Middle frontal gyrus (tissue), 1 donor: ENCODE results near the gene S100PBP.

Experiments used
- DNase-seq: peaks from one replicate; pipeline ENCODE4 v3.0.0-alpha.2; 2015; ENCODE audit warnings: low spot score; ENCODE audit errors: extremely low spot score

The S100PBP gene

DNA sequence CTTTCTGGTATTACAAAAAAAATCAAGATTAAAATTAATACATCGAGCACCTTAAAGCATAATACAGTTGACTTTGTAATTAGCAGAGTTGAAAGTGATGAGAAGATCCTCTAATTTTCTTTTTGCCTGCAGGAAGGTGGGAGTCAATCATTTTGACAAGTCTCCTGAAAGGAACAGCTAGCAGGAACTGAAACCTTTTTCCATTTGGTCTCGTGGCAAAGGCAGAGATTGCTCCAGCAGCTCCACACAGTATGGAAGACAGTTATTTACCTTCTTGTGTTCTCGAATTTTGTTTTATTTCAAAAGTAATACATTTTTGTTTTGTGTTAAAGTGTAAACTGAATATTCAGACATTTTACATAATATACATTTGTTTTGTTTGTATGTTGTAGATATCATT lies 7.7 kb downstream of the S100PBP start:
- DNase-seq = no peak

DNA sequence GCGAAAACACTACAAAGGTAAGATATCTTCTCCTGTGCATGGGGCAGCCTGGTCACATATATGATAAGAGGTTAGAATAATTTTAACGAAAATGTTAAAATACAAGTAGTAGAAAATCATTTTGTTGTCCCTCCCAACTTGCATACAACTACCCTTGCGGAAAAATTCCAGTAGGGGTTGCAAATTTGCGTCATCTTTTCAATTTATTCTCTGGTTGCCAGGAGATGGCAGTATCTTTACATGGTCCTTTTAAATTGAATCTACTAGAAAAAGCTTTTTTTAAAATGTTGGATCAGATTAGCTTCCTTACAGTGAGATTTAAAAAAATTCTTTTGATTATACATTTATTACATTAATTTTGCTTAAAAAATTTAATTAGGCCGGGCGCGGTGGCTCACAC lies 10.9 kb downstream of the S100PBP start:
- no peak for DNase-seq

DNA sequence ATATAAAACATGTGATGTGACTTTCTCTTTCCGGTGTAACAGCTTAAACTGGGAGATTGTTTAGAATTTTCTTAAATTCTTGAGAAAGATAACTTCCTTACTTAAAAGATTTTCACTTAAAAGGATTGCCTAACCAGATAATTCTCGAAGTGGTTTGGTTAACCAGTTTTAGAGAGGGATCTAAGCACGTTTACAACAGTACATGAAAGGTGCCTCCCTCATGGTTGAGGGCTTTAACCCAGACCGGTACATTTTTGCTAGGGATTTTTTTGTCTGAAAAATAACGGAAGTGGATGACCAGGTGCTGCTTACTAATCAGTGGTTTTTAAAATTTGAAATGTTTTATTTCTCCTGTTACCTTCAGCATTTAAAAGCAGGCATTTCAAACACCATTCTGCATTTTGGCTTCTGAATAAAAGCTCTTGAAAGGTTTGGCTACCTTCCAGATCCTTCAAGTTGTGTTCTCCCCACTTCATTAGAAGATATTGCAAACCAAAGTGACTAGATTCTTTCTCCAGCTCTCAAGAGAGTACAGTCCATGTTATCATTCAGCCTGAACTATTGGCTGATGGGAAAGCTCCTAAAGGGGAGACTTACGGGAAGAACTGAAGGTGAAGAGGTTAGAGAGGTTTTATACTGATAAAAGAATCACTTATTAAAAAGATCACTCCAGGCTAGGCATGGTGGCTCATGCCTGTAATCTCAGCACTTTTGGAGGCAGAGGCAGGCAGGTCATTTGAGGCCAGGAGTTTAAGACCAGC lies 12.8 kb downstream of the S100PBP start:
- DNase-seq = no peak

DNA sequence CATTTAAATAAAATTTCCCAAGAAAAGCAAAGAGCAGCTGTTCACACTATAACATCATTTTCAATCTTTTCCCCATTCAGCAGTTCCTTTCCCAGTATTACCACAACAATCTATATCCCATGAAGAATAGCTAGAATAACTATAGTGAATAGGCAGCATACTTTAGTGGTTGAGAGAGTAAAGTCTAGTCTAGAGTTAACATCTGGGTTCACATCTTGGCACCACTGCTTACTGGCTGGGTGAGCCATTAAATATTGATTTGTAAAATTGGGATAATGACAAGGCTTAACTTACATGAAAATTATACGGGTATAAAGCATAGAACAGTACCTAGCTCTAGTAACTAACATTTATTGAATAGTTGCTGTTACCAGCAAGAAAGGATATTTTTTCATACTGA lies 14.4 kb downstream of the S100PBP start:
- DNase-seq = no peak

DNA sequence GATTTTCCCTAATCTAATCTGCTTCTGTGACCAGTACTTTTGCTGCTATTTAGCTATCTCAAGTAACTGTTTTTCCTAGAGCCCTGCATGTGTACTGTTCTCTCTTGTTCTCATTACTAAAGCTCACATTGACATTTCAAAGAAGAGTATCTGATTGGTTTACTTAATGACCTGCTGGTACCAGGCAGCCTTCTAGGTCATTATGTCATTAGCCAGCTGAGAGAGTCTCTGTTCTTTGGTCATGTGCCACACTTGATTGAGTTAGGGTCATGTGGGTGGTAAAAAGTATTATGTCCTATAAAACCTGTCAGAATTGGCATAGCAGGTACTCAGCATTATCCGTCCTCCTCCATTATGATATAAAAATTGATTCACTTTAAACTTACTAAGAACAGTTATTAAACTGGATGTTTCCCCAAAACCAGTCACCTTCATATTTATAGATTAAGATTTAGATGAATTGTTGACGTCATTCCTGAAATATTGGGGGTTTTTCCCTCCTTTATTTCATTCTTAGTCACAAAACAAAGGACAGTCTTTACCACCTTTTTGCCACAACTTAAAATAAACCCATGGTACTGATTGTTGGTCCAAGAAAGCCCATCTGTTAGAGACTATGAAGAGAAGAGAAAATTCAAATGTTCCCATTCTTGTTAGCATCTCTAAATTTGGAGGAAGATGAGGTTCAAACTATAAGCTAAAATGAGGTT lies 31.1 kb downstream of the S100PBP start:
- no peak for DNase-seq

DNA sequence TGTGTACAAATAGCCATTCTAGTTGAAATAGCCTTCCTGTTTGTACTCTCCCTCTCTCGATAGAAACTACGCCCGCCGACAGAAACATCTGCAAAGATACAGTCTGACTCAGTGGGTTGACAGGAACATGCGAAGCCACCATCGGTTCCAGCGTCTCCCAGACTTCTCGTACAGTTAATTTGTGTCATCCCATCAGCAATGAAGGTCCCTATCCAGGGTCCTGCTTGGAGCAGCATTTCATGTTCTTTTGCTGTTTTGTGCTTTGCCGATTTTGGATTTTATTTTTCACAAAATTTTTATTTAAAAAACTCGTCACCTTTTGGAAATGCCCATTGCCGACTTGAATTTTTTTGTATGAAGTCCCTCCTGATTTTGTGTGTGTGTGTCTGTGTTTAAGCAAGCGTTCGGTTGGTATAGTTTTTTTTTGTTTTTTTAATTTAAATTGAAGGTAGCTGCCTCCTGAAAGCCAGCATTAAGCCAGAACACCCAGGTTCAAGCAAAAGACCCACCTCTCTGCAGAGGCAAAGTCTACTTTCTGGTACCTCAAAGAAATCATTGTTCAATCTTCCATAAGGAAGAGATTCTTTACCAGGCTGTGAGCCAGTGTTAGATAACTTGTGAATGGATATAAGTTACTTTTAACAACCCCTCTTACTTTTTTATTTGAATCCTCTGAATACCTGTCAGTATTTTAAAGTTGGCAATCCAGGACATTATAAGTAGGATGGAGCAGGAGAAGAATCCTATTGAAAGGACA lies 38.6 kb downstream of the S100PBP start:
- no peak for DNase-seq

DNA sequence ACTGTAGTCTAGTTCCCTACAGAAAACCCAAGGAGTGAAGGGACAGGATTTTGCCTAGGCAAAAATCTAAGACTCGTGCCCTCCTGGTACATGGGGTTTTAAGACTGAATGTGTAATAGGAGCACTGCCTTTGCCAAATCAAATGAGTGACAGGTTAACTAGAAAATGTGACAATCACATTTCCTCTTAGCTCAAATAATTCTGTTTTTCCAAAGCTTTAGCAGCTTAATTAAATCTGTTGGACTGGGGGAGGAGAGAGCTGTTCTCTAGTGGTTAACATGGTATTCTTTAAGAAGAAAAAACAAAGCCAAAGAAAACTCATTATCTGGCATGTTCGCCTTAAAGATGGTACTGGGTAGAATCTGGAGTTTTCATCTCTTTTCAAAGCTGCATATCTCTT lies 40.7 kb downstream of the S100PBP start:
- no peak for DNase-seq

DNA sequence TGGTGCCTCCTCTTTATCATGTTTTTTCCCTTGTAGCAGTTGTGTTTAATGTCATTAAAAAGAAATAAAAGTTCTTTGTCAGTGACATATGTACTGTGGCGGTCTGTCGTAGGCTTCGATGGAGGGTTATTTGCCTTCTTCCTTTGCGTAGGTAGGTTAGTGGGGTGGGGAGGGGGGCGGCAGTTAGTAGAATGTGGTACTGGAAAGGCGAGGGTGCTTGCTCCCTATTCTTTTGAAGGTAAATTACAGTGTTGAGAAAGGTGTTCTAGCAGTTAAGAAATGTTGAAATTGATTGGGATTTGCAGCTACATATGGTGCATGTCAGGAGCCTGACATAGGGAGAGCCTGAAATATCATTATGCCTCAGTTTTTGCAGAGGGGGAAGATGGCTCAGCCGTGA lies 41.3 kb downstream of the S100PBP start:
- no peak for DNase-seq

DNA sequence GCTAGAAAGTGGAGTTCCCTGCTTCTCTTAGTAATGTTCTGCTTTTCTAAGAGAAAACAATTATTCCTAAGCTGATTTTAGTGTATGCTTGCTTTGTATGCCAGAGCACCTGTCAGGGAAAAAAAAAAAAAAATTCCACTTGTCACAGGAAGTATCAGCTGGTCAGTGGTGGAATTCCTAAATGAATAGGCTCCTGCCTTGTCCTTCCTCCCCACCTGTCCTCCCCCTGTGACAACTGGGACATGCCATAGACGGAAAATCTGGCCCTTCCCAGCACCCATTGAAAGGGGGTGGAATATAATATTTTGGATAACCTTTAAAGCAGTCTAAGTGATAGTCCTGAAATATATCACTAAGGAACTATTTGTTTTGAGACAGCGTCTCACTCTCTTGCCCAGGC lies 42.5 kb downstream of the S100PBP start:
- DNase-seq = no peak

DNA sequence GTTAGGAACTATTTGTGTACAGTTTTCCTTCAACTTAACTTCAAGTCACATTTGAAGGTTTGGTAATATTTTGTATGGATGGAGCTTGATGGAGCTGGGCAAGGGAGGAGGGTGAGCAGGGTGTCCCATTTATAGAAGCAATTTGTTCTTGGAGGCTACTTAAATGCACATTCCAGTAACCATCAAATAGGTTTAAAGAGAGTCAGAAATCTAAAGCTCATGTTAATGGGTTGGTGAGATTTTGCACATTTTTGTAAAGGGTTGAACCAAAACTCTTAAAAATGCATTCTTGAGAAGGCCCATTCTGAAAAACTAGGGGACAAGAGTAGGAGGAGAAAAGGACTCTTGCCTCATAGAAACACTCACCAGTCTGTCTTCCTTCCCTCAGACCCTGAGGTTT lies 43.1 kb downstream of the S100PBP start:
- DNase-seq = no peak

DNA sequence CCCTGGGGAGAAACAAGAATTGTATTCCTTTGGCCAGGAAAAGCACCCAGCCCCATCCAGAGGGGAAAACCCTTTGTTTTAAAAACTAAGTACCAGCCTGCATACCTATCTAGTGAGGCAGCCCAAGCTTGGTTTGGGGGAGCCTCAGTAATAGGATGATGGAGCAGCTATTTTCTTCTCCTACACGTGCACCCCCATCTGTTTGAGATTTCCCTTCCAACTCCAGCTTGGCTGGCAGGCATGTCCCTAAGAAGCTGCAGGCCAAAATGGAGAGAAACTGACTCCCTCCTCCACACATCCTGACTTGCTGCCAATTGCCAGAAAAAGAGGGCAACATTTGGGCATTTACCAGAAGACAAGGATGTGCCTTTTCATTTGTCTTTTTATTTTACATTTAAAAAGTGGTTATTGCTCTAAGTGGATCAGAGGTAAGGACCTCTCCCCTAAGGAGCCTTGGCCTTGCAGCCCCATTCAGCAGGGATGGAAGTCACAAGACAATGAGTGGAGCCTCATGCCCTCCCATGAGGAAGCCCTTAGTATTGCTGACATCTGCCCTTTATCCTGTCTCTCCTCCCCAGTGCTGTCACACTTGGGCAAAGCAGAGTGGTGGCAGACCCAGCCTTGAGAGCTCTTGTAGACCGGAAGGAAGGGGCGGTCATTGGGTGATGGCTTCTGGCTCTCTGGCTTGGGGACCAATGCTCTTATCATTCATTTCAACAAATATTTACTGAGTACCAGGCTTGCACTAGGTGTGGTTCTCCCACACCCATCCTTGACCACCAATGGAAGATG lies 44.6 kb downstream of the S100PBP start:
- DNase-seq = peak; percentile 43

DNA sequence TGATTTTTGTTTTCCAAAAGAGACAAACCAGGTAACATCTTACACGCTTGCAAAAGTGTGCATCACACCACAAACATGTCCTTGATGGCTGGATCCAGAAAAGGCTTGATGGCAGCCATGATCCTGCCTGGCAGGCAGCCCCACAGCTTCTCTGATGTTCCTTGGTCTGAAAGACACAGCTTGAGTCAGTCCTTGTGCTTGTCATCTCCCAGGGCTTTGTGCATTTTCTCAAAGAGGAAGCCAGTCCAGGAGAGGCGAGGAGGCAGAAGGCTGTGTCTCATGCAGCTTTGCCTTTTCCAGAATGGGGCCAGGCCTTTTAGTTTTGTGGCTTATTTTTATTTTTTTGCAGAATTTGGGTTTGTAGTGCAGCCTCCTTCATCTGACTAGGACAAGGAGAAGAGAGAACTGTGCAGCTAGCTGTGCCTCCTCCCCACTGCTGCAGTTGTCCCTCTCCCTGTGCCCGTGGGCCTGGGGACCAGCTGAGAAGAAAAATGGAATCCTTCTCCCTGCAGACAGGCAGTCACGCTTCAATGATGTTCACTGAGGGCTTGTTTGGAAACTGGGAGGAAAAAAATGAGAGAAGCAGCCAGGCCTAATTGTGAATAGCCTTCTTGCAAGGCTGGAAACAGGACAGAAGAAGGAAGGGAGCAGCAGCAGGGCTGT lies 45.9 kb downstream of the S100PBP start:
- no peak for DNase-seq

DNA sequence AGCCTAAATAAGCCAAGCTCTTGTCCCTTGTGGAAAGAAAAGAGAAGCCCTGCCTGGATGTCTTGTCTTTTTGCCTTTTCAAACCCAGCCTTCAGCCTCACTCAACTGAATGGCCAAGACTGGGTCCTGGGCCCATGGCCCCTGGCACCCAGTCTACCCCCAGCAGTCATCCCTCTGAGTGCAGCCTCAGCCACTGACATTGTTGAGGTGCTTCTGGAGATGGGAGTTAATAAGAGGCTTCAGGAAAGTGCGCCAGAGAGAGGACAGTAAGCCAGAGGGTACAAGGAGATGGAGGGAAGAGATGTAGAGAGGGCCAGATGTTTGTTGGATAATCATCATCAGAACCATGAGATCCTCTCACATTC lies 46.4 kb downstream of the S100PBP start:
- no peak for DNase-seq

DNA sequence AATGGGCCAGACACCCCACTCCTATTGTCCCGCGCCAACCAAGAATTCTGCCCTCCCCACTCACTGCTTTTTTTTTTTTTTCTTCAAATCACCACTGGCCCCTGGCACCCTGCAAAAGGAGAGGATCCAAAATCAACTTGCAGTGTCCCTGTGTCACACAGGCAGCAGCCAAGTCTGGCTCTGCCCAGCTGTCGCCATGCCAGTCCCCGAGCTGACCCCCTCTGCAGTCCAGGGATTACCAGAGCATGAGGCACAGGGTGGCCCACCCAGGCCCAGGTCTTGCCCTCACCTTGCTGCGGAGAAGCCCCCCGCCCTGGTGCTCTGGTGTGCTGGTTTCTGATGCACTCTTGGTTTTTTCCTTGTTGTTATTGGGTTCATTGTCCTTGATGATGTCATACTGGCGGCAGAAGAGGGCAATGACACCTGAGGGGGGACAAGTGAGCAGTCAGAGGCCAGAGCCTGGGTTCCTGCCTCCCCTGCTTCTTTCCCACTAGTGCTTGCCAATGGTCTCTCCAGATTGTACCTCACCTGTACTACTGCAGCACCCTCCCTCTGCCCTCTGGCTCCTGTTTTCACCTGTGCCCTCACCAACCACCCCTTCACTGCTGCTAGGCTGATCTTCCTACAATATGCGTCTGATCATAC lies 47.0 kb downstream of the S100PBP start:
- DNase-seq = no peak

DNA sequence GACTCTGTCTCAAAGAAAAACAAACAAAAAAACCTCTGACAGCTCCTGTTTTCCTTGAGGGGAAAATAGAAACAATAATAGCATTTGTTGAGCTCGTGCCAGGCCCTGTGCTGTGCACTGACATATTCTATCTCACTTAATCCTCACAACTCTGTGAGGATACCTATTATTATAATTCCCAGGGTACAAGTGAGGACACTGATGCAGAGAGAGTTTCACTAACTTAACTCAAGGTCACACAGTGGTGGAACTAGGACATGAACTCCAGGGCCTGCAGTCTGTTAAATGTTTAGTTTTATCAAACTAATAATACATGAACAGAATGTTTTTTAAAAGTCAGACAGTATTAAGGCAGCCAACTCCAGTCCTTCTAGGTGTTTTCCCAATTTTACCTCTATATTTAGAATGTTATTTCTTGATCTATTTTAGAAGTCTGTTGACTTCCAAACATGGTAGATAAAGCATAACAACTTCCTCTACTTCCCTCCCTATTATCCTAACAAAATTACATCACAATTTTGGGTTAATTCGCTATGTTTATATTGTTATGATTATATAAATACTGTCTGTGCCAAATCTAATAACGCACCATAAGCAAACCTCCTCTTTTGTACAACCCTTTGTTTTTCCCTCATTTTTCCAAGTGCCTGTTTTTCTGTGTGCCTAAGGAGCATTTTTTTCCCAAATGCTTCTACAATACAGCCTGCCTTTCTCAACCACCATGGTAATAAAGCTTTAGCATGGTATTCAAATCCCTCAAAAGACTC lies 48.4 kb downstream of the S100PBP start:
- DNase-seq = no peak

DNA sequence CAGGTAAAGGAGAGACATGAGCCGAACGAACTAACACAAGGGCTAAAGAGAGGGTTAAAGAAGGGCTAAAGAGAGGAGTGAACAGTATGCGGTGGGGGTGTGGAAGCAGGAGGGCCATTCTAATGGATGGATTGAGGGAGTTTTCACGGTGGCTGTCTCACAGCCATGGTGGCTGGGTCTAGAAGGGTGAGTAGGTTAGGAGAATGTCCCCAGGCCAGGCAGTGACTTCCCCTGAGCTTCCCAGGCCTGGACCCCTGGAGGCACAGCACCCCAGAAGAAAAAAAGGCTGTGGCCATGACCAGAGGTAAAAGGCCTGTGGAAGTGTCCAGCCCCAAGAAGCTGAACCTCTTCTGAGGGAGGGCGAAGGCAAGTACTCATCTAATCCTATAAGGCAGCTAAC lies 49.7 kb downstream of the S100PBP start:
- DNase-seq = no peak

DNA sequence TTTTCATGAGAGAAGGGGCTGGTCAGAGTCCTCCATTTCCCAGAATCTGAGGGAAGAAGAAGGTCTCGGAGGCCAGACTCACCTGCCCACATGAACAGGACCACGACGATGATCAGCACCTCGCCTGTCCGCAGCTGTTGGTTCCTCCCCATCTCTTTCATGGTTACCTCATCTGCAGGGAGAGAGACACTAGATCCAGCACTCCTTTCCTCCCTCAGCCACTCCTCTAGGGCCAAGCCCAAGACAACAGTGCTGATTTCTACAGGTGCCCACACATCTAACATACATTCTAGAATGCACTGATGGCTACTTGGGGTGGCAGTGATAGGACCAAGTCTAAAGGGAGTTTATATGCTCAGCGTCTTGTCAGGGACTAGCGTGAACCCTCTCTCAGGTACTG lies 50.2 kb downstream of the S100PBP start:
- DNase-seq = no peak

DNA sequence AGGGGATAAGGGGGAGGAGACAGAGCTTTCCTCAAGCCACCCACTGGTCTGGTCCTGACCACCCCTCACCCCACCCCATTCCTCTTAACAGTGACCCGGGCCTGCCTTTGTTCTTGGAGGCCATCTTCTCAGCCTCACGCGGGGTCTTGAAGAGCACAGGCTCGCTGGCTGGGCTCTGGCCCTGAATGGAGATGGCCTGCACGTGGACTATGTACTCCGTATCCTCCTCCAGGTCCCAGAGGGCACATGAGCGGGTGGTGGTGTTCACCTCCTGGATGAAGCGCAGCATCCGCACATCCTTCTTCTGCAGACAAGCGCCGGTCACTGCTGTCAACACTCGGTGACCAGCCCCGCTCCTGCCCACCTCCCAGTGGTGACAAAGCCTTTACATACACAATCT lies 50.6 kb downstream of the S100PBP start:
- DNase-seq = no peak

DNA sequence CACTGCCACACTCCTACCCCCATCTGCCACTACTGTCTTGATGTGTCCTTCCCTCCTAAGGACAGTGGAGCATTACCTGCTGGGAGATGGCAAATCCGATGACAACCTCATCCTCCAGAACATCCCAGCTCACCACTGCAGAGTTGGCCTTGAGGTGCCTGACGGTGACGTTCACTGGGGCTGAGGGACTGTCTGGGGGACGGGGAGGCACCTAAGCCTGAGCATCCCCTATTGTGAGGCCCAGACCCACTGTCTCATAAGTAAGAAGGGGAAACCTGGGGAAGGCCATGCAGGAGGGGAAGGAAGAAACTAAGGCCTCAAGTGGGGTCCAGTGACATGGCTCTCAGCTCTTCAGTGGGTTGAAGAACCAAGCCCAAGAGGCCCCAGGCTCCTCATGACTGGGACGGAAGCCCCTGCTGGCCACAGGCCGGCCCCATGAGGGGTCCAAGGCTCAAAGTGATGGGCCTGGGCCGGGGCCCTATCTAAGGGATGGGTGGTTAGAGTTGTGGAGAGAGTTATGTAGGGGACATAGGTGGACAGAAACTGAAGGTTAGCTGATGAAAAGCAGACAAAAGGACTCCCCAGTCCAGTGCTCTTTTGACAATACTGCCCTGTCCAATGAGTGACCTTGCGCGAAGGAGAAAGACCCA lies 51.5 kb downstream of the S100PBP start:
- DNase-seq = no peak
